ENCODE data around the gene SMIM10L1.

DNA sequence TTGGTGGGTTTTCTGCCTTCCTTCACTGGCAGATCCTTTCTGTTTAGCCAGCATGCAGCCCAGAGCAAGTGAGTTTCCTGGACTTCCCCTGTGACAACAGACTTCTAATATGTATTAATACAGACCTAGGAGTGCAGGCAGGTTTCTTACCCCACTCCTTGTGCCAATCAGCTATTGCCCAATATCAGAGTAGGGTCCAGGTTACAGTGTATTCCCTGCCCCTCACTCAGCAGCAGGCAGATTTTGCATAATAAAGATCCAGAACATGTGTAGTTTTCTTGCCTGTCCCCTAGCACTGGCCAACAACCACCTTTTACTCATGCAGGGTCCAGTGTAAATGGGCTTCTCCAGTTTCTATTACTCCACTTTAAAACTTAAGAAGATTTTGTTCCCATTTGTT lies 4.7 kb upstream of the SMIM10L1 start:
- TF ChIP-seq CTCF (IDR thresholded peaks at IDR 0.05) (no peak), POLR2A (IDR thresholded peaks at IDR 0.05) (no peak)

All from right lobe of liver (tissue), 4 donors.